Panc1 (cell line): Measurements from ENCODE around the gene URGCP. TPM values are rescaled to one million over a fixed set of nuclear protein-coding genes. Genes with fewer than 3 reads are reported as not detected.

Experiments
- ATAC-seq: fragments of 200-7000 bp; cut with Tn5 transposase; 2 replicates; pipeline ENCODE4 v1.9.1; 2020; ENCODE audit warnings: mild to moderate bottlenecking, moderate library complexity
- BruUV-seq: library from RNA; stranded (reverse); fragments of 400-500 nt; replicated peaks from 2 replicates; lab custom pipeline; 2021; lab: Mats Ljungman, UMichigan
- CTCF ChIA-PET: fragments of 300-600 bp; sonication (Branson Sonifier 250); formaldehyde crosslinking; loops from one replicate; lab custom pipeline; 2022; ENCODE audit warnings: antibody characterized with exemption; lab: Charles Lee
- POLR2A ChIA-PET: fragments of 300-600 bp; sonication (Branson Sonifier 250); formaldehyde crosslinking; loops from one replicate; lab custom pipeline; 2022; ENCODE audit warnings: antibody characterized with exemption; lab: Charles Lee
- DNase-seq: peaks from one replicate; pipeline ENCODE4 v3.0.0-alpha.2; 2010; ENCODE audit warnings: low read depth, low spot score
- H3K27ac ChIP-seq: 2 replicates; pipeline ENCODE4 v1.5.1; 2011; ENCODE audit warnings: mild to moderate bottlenecking, low read length, inconsistent platforms
- H3K27me3 ChIP-seq: fragments of 200-500 bp; sonication (Bioruptor generic); 2 replicates; pipeline ENCODE4 v1.6.0; 2014; ENCODE audit warnings: low read length, inconsistent platforms; ENCODE audit not compliant: control insufficient read depth, insufficient read depth
- H3K36me3 ChIP-seq: fragments of 200-500 bp; sonication (Bioruptor generic); 2 replicates; pipeline ENCODE4 v1.5.1; 2014; ENCODE audit warnings: inconsistent platforms, mild to moderate bottlenecking, low read length, moderate library complexity; ENCODE audit not compliant: control insufficient read depth, insufficient read depth
- H3K4me1 ChIP-seq: 2 replicates; pipeline ENCODE4 v1.5.1; 2011; ENCODE audit warnings: inconsistent platforms, mild to moderate bottlenecking, low read length, moderate library complexity; ENCODE audit not compliant: control insufficient read depth, insufficient read depth
- H3K4me3 ChIP-seq, 2 experiments: 2 replicates each; pipeline ENCODE4 v1.5.1; 2011 to 2012; ENCODE audit warnings: low read depth in 2 of 2, low read length in 2 of 2, mild to moderate bottlenecking in 2 of 2, inconsistent platforms in 1 of 2, moderate library complexity in 1 of 2
- H3K9me3 ChIP-seq: fragments of 200-500 bp; sonication (Bioruptor generic); 2 replicates; pipeline ENCODE4 v1.5.1; 2014; ENCODE audit warnings: low read depth, mild to moderate bottlenecking, inconsistent platforms, low read length, moderate library complexity; ENCODE audit not compliant: control insufficient read depth, insufficient read depth
- CTCF ChIP-seq: fragments of 450-650 bp; IDR thresholded peaks from 2 replicates; pipeline ENCODE4 v1.5.1; 2017; ENCODE audit warnings: mild to moderate bottlenecking
- POLR2AphosphoS5 ChIP-seq: IDR thresholded peaks from 2 replicates; pipeline ENCODE4 v1.6.1; 2012; ENCODE audit warnings: mild to moderate bottlenecking, low read depth, low read length, moderate library complexity
- REST ChIP-seq, 2 experiments: IDR thresholded peaks; 2 replicates each; pipeline ENCODE4 v1.6.1; 2011 to 2012; ENCODE audit warnings: low read depth in 2 of 2, control low read depth in 1 of 2, low read length in 1 of 2, mild to moderate bottlenecking in 1 of 2, moderate library complexity in 1 of 2; ENCODE audit not compliant: insufficient read depth in 1 of 2
- SIN3A ChIP-seq: IDR thresholded peaks from 2 replicates; pipeline ENCODE4 v1.6.1; 2012; ENCODE audit warnings: low read depth, mild to moderate bottlenecking, low read length, moderate library complexity, borderline replicate concordance; ENCODE audit not compliant: insufficient read depth
- TCF7L2 ChIP-seq: IDR thresholded peaks from 2 replicates; pipeline ENCODE4 v1.6.1; 2011; ENCODE audit warnings: mild to moderate bottlenecking, low read depth, low read length, inconsistent platforms
- in situ Hi-C: cut with HindIII; loops from 2 replicates; pipeline ENCODE4 v1.10.0; 2016; ENCODE audit warnings: low sequenced_read_pairs, low pct_unique_long_range_greater_than_20kb
- intact Hi-C: fragments of 100-400 bp; cut with micrococcal nuclease; formaldehyde crosslinking; loops from one replicate; pipeline ENCODE4 v1.10.0; 2022; ENCODE audit not compliant: unreplicated experiment
- total RNA-seq: library from RNA; stranded (reverse); gene quantifications from one replicate; pipeline ENCODE4 v1.2.1, GENCODE V29; 2021; ENCODE audit not compliant: unreplicated experiment

URGCP gene
- total RNA-seq, 1 experiment from 2014 or later = 34.3 TPM

- in situ Hi-C loops (no loop called here), intact Hi-C loops (no loop called here)
- peaks cover 3% of the 10 kb centered on the region; the same call in 1 of the 2 replicates for H3K9me3 ChIP-seq
- H3K4me3 ChIP-seq = peak overlapping the region; percentile 70 to 75
- no peak for TF ChIP-seq REST (IDR thresholded peaks at IDR 0.05; ENCODE audit: insufficient read depth in 1 of 2, low read depth in 2 of 2, low read length in 1 of 2)
- no peak for TF ChIP-seq POLR2AphosphoS5
- TF ChIP-seq CTCF = no peak
- TF ChIP-seq TCF7L2 = no peak
- TF ChIP-seq SIN3A = no peak
- BruUV-seq = TSS peak; percentile 91
- H3K27me3 ChIP-seq = no peaks in the 10 kb centered on the region
- ChIA-PET CTCF (no interaction called here), POLR2A (interaction anchor here (0.6 kb wide), 1 partner anchor 43 kb away, joined by 3 read pairs; no protein-coding TSS in a partner anchor)
- DNase-seq (no peak), ATAC-seq (peak; percentile 15; the same call in 1 of the 2 replicates)
- H3K27ac ChIP-seq = peak overlapping the region; percentile 76
- peaks cover 9% of the 10 kb centered on the region for H3K4me1 ChIP-seq
- H3K36me3 ChIP-seq = no peaks in the 10 kb centered on the region
Measured at GRCh38 chr7:43868681-43869005, 37.8 kb downstream of the URGCP start.

- POLR2A ChIA-PET = interaction anchor here (0.6 kb wide), 1 partner anchor 42 kb away, joined by 3 read pairs; no protein-coding TSS in a partner anchor
- BruUV-seq = no TSS peak
- peak overlapping the region; percentile 76; the same call in 1 of the 2 replicates for H3K27ac ChIP-seq
- DNase-seq (no peak), ATAC-seq (no peak)
- intact Hi-C loops (no loop called here), in situ Hi-C loops (no loop called here)
- peaks cover 3% of the 10 kb centered on the region; the same call in 1 of the 2 replicates for H3K9me3 ChIP-seq
- H3K4me3 ChIP-seq = peak overlapping the region; percentile 70 to 75
- no peak for TF ChIP-seq CTCF
- TF ChIP-seq SIN3A = no peak
- TF ChIP-seq POLR2AphosphoS5 = no peak
- TF ChIP-seq TCF7L2 = no peak
- no peak for TF ChIP-seq REST (IDR thresholded peaks at IDR 0.05; ENCODE audit: insufficient read depth in 1 of 2, low read depth in 2 of 2, low read length in 1 of 2)
- CTCF ChIA-PET = no interaction called here
- no peaks in the 10 kb centered on the region for H3K27me3 ChIP-seq
- peaks cover 9% of the 10 kb centered on the region for H3K4me1 ChIP-seq
- no peaks in the 10 kb centered on the region for H3K36me3 ChIP-seq
Measured at GRCh38 chr7:43868181-43868580, 38.2 kb downstream of the URGCP start.
